Neural progenitor cell (in vitro differentiated cells): ENCODE measurements around the gene ZSCAN30.

Experiments used
- EZH2 ChIP-seq: fragments of 200-600 bp; sonication (generic); IDR thresholded peaks from 2 replicates; pipeline ENCODE4 v1.6.1; 2017; ENCODE audit warnings: antibody characterized with exemption, mild to moderate bottlenecking, moderate library complexity
- EZH2phosphoT487 ChIP-seq: fragments of 200-600 bp; sonication (generic); IDR thresholded peaks from 2 replicates; pipeline ENCODE4 v1.6.1; 2017; ENCODE audit warnings: antibody characterized with exemption
- TF ChIP-seq, protein P1 (sequence below): fragments of 200-600 bp; sonication (generic); IDR thresholded peaks from 2 replicates; pipeline ENCODE4 v1.5.1; 2017; ENCODE audit warnings: antibody characterized with exemption, mild to moderate bottlenecking

DNA sequence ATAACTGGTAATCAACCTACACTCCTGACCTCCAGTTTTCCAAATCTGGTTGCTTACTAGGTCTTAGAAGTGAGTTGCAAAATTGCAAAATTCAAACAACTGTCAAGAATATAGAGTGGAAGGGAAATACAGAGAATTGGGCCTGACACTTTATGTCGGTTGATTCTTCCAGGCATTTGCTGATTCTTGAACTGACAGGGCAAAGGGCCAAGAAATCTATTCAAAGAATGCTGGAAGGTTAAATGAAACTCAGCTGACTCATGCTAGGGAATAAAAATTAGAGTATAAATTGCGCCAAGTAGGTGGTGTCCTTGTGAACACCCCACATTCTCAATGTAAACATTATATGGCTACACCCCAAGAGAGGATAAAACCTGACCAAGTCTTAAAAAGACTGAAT is 21.5 kb upstream of the ZSCAN30 start:
- TF ChIP-seq, protein P1, sequence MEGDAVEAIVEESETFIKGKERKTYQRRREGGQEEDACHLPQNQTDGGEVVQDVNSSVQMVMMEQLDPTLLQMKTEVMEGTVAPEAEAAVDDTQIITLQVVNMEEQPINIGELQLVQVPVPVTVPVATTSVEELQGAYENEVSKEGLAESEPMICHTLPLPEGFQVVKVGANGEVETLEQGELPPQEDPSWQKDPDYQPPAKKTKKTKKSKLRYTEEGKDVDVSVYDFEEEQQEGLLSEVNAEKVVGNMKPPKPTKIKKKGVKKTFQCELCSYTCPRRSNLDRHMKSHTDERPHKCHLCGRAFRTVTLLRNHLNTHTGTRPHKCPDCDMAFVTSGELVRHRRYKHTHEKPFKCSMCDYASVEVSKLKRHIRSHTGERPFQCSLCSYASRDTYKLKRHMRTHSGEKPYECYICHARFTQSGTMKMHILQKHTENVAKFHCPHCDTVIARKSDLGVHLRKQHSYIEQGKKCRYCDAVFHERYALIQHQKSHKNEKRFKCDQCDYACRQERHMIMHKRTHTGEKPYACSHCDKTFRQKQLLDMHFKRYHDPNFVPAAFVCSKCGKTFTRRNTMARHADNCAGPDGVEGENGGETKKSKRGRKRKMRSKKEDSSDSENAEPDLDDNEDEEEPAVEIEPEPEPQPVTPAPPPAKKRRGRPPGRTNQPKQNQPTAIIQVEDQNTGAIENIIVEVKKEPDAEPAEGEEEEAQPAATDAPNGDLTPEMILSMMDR, result no peak
- TF ChIP-seq EZH2phosphoT487 (no peak), EZH2 (no peak)
